Peyer's patch (tissue), 4 donors: ENCODE data around the gene COL26A1. TPM values are rescaled to one million over a fixed set of nuclear protein-coding genes. Genes with fewer than 3 reads are reported as not detected.
"Not testable (repeated sequence)": the region's sequence is repeated elsewhere in the genome, so short reads cannot be mapped to it uniquely, and the experiment has no call there.

ENCODE experiments used
- DNase-seq, 3 donors: peaks; one replicate each; pipeline ENCODE4 v3.0.0-alpha.2; 2017 to 2019
- H3K27ac ChIP-seq, 4 donors: fragments of 200-600 bp; sonication (generic); one replicate each; pipeline ENCODE4 v1.5.1; 2016 to 2019
- H3K27me3 ChIP-seq, 2 donors: fragments of 200-600 bp; sonication (generic); one replicate each; pipeline ENCODE4 v1.5.1; 2019
- H3K36me3 ChIP-seq, 3 donors: fragments of 200-600 bp; sonication (generic); one replicate each; pipeline ENCODE4 v1.5.1; 2016 to 2019
- H3K4me1 ChIP-seq, 4 donors: fragments of 200-600 bp; sonication (generic); one replicate each; pipeline ENCODE4 v1.5.1; 2016 to 2019
- H3K4me3 ChIP-seq, 4 donors: fragments of 200-600 bp; sonication (generic); 1 replicate in 3 of 4; 2 replicates in 1 of 4; pipeline ENCODE4 v1.5.1; 2016 to 2019; ENCODE audit warnings: mild to moderate bottlenecking in 1 of 4
- H3K9me3 ChIP-seq, 4 donors: fragments of 200-600 bp; sonication (generic); one replicate each; pipeline ENCODE4 v1.5.1; 2016 to 2019; ENCODE audit warnings: mild to moderate bottlenecking in 1 of 4
- CTCF ChIP-seq, 6 experiments: fragments of 450-650 bp in 4 of 6; fragments of 200-600 bp in 2 of 6; sonication (generic) in 1 of 6; IDR thresholded peaks; one replicate each; pipeline ENCODE4 v1.5.1; 2017 to 2019; ENCODE audit warnings: antibody characterized with exemption in 6 of 6, mild to moderate bottlenecking in 3 of 6, moderate library complexity in 1 of 6
- POLR2A ChIP-seq, 2 donors: fragments of 450-650 bp; IDR thresholded peaks; one replicate each; pipeline ENCODE4 v1.5.1; 2017; ENCODE audit warnings: antibody characterized with exemption in 2 of 2, mild to moderate bottlenecking in 2 of 2, moderate library complexity in 2 of 2
- total RNA-seq, 4 donors: library from RNA; depleted of rRNA; stranded (reverse); fragments of >200 nt; gene quantifications; one replicate each; pipeline ENCODE4 v1.1.0, GENCODE V29; 2016

COL26A1 gene
- total RNA-seq, 4 donors from 2014 or later = not detected

- Histone ChIP-seq H3K27me3 (no peaks in the 10 kb centered on the region), H3K27ac (no peak overlapping the region), H3K9me3 (no peaks in the 10 kb centered on the region), H3K36me3 (no peaks in the 10 kb centered on the region), H3K4me1 (no peaks in the 10 kb centered on the region), H3K4me3 (no peak overlapping the region)
- peak in 2 of 3 donors; percentile 32 to 41 for DNase-seq
- no peak for TF ChIP-seq CTCF (IDR thresholded peaks at IDR 0.05)
- TF ChIP-seq POLR2A (IDR thresholded peaks at IDR 0.05) = no peak
Measured at GRCh38 chr7:101558742-101559325, 196.2 kb downstream of the COL26A1 start.

GRCh38 chr7:101559586-101559985 lies 196.9 kb downstream of the COL26A1 start:
- Histone ChIP-seq H3K27ac (no peak overlapping the region), H3K4me3 (no peak overlapping the region), H3K9me3 (no peaks in the 10 kb centered on the region), H3K4me1 (no peaks in the 10 kb centered on the region), H3K36me3 (no peaks in the 10 kb centered on the region), H3K27me3 (no peaks in the 10 kb centered on the region)
- no peak for DNase-seq
- TF ChIP-seq POLR2A (IDR thresholded peaks at IDR 0.05) = no peak
- TF ChIP-seq CTCF (IDR thresholded peaks at IDR 0.05) = no peak

GRCh38 chr7:101560021-101560420 lies 197.3 kb downstream of the COL26A1 start:
- H3K4me3 ChIP-seq, H3K9me3 ChIP-seq, H3K4me1 ChIP-seq, H3K27me3 ChIP-seq, H3K36me3 ChIP-seq, H3K27ac ChIP-seq: not testable (repeated sequence)
- peak in 1 of 3 donors; percentile 19 for DNase-seq

GRCh38 chr7:101560856-101561255 lies 198.2 kb downstream of the COL26A1 start:
- no peak overlapping the region for H3K4me3 ChIP-seq
- H3K36me3 ChIP-seq = no peaks in the 10 kb centered on the region
- TF ChIP-seq CTCF (IDR thresholded peaks at IDR 0.05) = no peak
- TF ChIP-seq POLR2A (IDR thresholded peaks at IDR 0.05) = no peak
- H3K27ac ChIP-seq = no peak overlapping the region
- no peaks in the 10 kb centered on the region for H3K4me1 ChIP-seq
- H3K9me3 ChIP-seq = no peaks in the 10 kb centered on the region
- peak in 1 of 3 donors; percentile 42 for DNase-seq
- H3K27me3 ChIP-seq = no peaks in the 10 kb centered on the region

GRCh38 chr7:101561293-101561692 lies 198.6 kb downstream of the COL26A1 start:
- not testable (repeated sequence) for H3K4me1 ChIP-seq, H3K27ac ChIP-seq, H3K9me3 ChIP-seq, DNase-seq, H3K36me3 ChIP-seq, H3K27me3 ChIP-seq, H3K4me3 ChIP-seq

- no peak overlapping the region for H3K27ac ChIP-seq
- no peaks in the 10 kb centered on the region for H3K27me3 ChIP-seq
- TF ChIP-seq POLR2A (IDR thresholded peaks at IDR 0.05) (no peak), CTCF (IDR thresholded peaks at IDR 0.05) (no peak)
- H3K36me3 ChIP-seq = no peaks in the 10 kb centered on the region
- H3K4me1 ChIP-seq = no peaks in the 10 kb centered on the region
- peak in 1 of 3 donors; percentile 36 for DNase-seq
- H3K4me3 ChIP-seq = no peak overlapping the region
- H3K9me3 ChIP-seq = no peaks in the 10 kb centered on the region
Measured at GRCh38 chr7:101562531-101563197, 200.0 kb downstream of the COL26A1 start.
